Measurements from ENCODE around the gene GPRIN3. TPM values are rescaled to one million over a fixed set of nuclear protein-coding genes. Genes with fewer than 3 reads are reported as not detected.

The GPRIN3 gene
- total RNA-seq, 1 experiment from 2014 or later, result 7.6 TPM

- intact Hi-C loops (cut with micrococcal nuclease; ENCODE audit: unreplicated experiment), result no loop called here
- TF ChIP-seq, protein P1, sequence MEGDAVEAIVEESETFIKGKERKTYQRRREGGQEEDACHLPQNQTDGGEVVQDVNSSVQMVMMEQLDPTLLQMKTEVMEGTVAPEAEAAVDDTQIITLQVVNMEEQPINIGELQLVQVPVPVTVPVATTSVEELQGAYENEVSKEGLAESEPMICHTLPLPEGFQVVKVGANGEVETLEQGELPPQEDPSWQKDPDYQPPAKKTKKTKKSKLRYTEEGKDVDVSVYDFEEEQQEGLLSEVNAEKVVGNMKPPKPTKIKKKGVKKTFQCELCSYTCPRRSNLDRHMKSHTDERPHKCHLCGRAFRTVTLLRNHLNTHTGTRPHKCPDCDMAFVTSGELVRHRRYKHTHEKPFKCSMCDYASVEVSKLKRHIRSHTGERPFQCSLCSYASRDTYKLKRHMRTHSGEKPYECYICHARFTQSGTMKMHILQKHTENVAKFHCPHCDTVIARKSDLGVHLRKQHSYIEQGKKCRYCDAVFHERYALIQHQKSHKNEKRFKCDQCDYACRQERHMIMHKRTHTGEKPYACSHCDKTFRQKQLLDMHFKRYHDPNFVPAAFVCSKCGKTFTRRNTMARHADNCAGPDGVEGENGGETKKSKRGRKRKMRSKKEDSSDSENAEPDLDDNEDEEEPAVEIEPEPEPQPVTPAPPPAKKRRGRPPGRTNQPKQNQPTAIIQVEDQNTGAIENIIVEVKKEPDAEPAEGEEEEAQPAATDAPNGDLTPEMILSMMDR (IDR thresholded peaks at IDR 0.05; ENCODE audit: unreplicated experiment), result no peak
- H3K36me3 Mint-ChIP-seq (ENCODE audit: insufficient read depth, unreplicated experiment), result no peaks in the 10 kb centered on the region
- no peaks in the 10 kb centered on the region for H3K27me3 Mint-ChIP-seq (ENCODE audit: unreplicated experiment)
- no TSS peak for BruUV-seq (replicated peaks)
- H3K9me3 Mint-ChIP-seq (ENCODE audit: low read depth, unreplicated experiment), result no peaks in the 10 kb centered on the region
- CTCF ChIA-PET, result interaction anchor here (0.7 kb wide), 1 partner anchor 8 kb away, joined by 3 read pairs; no protein-coding TSS in a partner anchor
- no peak overlapping the region for H3K4me3 Mint-ChIP-seq (ENCODE audit: low read depth, unreplicated experiment)
- no peak for DNase-seq
- H3K27ac Mint-ChIP-seq (ENCODE audit: unreplicated experiment), result no peak overlapping the region
- no peaks in the 10 kb centered on the region for H3K4me1 Mint-ChIP-seq (ENCODE audit: low read depth, unreplicated experiment)
Observed at GRCh38 chr4:89334311-89334710, 26.7 kb upstream of the GPRIN3 start.

DNA sequence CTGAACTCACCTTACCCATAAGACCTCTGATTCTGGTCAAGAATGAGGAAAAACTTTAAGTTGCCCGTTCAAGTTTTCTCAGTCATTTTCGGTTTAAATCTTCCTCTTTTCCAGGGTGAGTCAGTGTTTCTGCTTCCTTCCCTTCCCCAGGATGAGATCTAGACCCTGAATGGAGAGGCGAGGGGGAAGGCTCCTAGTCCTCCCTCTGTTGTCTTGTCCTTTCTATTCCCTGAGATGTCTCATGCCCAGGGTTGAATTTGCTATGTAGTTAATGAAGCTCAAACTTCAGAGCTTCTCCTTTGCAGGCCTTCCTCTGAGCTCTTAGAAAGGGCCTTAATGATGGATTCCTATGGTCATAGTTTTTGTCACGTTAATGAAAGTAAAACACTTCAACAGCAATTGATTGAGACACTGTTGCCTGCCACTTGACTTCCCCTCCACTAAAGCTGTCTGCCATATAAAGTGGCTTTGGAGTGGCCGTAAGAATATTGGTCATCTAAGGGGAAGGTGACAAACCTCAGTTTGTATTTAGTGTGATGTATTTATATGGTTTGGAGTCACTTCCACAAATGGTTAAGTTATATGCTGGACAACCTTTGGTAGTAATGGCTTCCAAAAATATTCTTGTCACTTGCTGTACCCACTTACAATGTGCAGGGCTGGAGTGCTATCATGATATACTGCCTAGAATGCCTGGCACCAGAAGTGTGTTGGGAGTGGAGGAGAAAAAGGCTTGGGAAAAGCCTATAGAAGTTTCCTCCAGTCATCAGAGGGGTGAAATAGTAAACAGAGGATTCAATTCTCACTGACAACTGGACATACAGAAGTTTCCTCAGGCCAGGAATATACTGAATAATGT lies 24.3 kb upstream of the GPRIN3 start:
- no peaks in the 10 kb centered on the region for H3K9me3 Mint-ChIP-seq (ENCODE audit: low read depth, unreplicated experiment)
- no peaks in the 10 kb centered on the region for H3K27me3 Mint-ChIP-seq (ENCODE audit: unreplicated experiment)
- intact Hi-C loops (cut with micrococcal nuclease; ENCODE audit: unreplicated experiment), result no loop called here
- H3K4me1 Mint-ChIP-seq (ENCODE audit: low read depth, unreplicated experiment), result no peaks in the 10 kb centered on the region
- H3K36me3 Mint-ChIP-seq (ENCODE audit: insufficient read depth, unreplicated experiment), result no peaks in the 10 kb centered on the region
- TF ChIP-seq, protein P1 (IDR thresholded peaks at IDR 0.05; ENCODE audit: unreplicated experiment), result no peak
- CTCF ChIA-PET, result no interaction called here
- H3K27ac Mint-ChIP-seq (ENCODE audit: unreplicated experiment), result no peak overlapping the region
- H3K4me3 Mint-ChIP-seq (ENCODE audit: low read depth, unreplicated experiment), result no peak overlapping the region
- no peak for DNase-seq
- no TSS peak for BruUV-seq (replicated peaks)

- H3K27ac Mint-ChIP-seq (ENCODE audit: unreplicated experiment), result no peak overlapping the region
- H3K27me3 Mint-ChIP-seq (ENCODE audit: unreplicated experiment), result no peaks in the 10 kb centered on the region
- TF ChIP-seq, protein P1 (IDR thresholded peaks at IDR 0.05; ENCODE audit: unreplicated experiment), result no peak
- intact Hi-C loops (cut with micrococcal nuclease; ENCODE audit: unreplicated experiment), result no loop called here
- H3K4me3 Mint-ChIP-seq (ENCODE audit: low read depth, unreplicated experiment), result no peak overlapping the region
- BruUV-seq (replicated peaks), result no TSS peak
- H3K9me3 Mint-ChIP-seq (ENCODE audit: low read depth, unreplicated experiment), result no peaks in the 10 kb centered on the region
- H3K36me3 Mint-ChIP-seq (ENCODE audit: insufficient read depth, unreplicated experiment), result no peaks in the 10 kb centered on the region
- DNase-seq, result no peak
- CTCF ChIA-PET, result no interaction called here
- H3K4me1 Mint-ChIP-seq (ENCODE audit: low read depth, unreplicated experiment), result no peaks in the 10 kb centered on the region
Observed at GRCh38 chr4:89331197-89331596, 23.6 kb upstream of the GPRIN3 start.

DNA sequence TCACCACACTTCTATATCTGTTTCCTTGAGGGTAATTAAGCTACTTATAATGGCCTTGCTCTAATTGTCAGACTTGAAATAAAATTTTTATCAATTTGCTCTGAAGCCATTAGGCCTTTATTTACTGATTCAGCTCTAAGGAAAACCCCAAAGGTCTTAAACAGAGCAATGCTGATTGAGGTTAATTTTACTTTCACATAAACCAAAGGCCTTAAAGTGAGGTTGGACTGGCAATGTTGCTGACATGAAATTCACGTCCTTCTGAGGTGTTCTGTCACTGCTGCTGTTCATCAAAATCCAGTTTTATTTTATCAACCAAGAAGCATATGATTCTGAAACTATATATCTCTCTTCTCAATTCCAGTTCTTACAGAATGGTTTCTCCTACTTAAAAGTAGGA lies 21.7 kb upstream of the GPRIN3 start:
- no TSS peak for BruUV-seq (replicated peaks)
- Mint-ChIP-seq H3K4me3 (ENCODE audit: low read depth, unreplicated experiment) (no peak overlapping the region), H3K27ac (ENCODE audit: unreplicated experiment) (no peak overlapping the region), H3K4me1 (ENCODE audit: low read depth, unreplicated experiment) (no peaks in the 10 kb centered on the region), H3K36me3 (ENCODE audit: insufficient read depth, unreplicated experiment) (no peaks in the 10 kb centered on the region), H3K9me3 (ENCODE audit: low read depth, unreplicated experiment) (no peaks in the 10 kb centered on the region), H3K27me3 (ENCODE audit: unreplicated experiment) (no peaks in the 10 kb centered on the region)
- TF ChIP-seq, protein P1 (IDR thresholded peaks at IDR 0.05; ENCODE audit: unreplicated experiment), result no peak
- intact Hi-C loops (cut with micrococcal nuclease; ENCODE audit: unreplicated experiment), result no loop called here
- CTCF ChIA-PET, result no interaction called here
- no peak for DNase-seq

Data from Calu3 (cell line).